Activated T-cell treated with anti-CD3 and anti-CD28 coated beads, Interleukin-2, amount 50 U/mL, for 24 hours (primary cell): ENCODE measurements around the gene SH3PXD2B.
"Not testable (repeated sequence)": the region's sequence is repeated elsewhere in the genome, so short reads cannot be mapped to it uniquely, and the experiment has no call there.

Experiments
- DNase-seq: peaks from one replicate; pipeline ENCODE4 v3.0.0-alpha.2; 2020
- H3K27ac Mint-ChIP-seq: 2 replicates; pipeline ENCODE4 v1.8.0; 2020; ENCODE audit warnings: mild to moderate bottlenecking, mixed read lengths
- H3K27me3 Mint-ChIP-seq: 2 replicates; pipeline ENCODE4 v1.8.0; 2020; ENCODE audit warnings: mixed read lengths
- H3K36me3 Mint-ChIP-seq: 2 replicates; pipeline ENCODE4 v1.8.0; 2020; ENCODE audit warnings: low read depth, mixed read lengths
- H3K4me1 Mint-ChIP-seq: 2 replicates; pipeline ENCODE4 v1.8.0; 2020; ENCODE audit warnings: low read depth, mixed read lengths
- H3K4me3 Mint-ChIP-seq: 2 replicates; pipeline ENCODE4 v1.8.0; 2020; ENCODE audit warnings: mild to moderate bottlenecking, moderate library complexity, mixed read lengths
- H3K9me3 Mint-ChIP-seq: 2 replicates; pipeline ENCODE4 v1.8.0; 2020; ENCODE audit warnings: mixed read lengths

SH3PXD2B gene

DNA sequence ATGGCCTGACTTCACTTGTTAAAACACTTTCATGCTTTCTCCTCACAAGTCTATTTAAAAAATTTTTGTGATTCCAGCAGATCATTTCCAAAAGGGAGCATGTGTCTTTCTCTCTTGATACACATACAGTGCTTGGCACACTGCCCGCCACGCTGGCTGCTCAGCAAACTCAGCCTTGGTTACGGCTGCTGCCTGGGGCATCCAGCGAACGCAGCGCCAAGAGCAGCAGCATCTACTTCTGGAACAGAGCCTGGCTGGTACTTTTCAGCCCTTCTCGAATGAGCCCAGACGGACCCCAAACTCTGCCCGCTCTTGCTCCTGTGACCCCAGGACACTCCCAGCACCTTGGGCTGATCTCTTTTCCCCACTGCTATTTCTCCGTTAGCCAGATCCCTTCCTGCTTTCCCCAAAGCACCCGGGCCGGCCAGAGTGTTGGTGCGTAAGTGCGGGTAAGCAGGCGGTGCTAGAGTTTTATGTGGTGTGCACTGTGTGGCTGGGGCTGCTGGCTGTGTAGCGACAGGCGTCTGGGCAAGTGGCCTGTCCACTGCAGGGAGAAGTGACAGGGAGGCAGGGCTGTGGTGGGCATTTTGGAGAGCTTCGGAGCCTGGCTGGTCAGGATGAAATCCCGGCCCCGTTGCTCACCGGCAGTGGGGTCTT is 73.2 kb downstream of the SH3PXD2B start:
- Mint-ChIP-seq H3K9me3 (no peaks in the 10 kb centered on the region), H3K4me1 (no peaks in the 10 kb centered on the region), H3K27ac (no peak overlapping the region), H3K27me3 (no peaks in the 10 kb centered on the region), H3K4me3 (no peak overlapping the region), H3K36me3 (no peaks in the 10 kb centered on the region)
- DNase-seq: no peak

DNA sequence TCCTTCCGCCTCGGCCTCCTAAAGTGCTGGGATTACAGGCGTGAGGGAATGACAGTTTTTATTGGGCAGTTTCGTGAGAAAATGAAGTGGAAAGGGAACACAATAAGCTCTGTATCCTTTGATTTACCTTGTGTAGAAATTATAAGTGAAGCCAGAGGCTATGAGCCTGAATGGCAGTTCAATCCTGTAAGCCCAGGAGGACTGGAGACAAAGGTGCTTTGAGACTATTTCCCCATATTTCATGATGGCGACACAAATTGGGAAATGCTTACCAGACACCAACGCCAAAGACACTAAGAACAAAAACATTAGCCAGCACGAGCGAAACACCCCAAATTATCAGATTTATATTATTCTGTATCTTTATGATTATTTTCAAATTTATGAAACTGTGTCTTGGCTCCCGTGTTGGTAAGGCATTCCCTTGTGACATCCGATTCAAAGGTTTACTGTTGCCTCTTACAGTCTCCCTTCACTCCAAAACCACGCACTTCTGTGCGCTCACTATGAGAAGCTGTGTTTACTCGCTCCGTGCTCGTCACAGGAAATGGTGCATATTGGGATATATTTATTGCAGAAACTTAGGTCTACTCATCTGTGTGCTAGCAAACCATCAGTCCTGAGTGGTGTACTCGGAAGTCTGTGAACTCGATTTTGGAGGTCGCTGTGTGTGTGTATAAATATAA is 73.9 kb downstream of the SH3PXD2B start:
- Mint-ChIP-seq H3K4me1 (no peaks in the 10 kb centered on the region), H3K27ac (no peak overlapping the region), H3K4me3 (no peak overlapping the region), H3K27me3 (no peaks in the 10 kb centered on the region), H3K9me3 (no peaks in the 10 kb centered on the region), H3K36me3 (no peaks in the 10 kb centered on the region)
- DNase-seq: no peak

DNA sequence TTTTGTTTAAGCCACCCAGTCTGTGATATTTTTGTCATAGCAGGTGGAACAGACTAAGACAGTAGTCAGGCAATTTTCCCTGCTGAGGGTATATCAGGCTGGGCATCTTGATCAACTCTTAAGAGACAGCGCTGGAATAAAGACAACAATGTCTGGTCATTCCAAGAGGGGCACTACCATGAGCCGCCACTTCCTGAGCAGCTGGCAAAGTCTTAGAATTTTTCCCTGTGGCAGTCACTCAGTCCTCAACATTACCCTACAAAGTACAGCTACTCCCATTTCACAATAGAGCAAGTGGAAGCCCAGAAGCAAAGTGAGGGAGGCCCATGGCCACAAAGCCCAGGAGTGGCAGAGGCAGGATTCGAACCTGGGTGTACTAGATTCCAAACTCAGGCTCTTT is 74.8 kb downstream of the SH3PXD2B start:
- Mint-ChIP-seq H3K36me3 (no peaks in the 10 kb centered on the region), H3K9me3 (no peaks in the 10 kb centered on the region), H3K27ac (no peak overlapping the region), H3K4me1 (no peaks in the 10 kb centered on the region), H3K27me3 (no peaks in the 10 kb centered on the region), H3K4me3 (no peak overlapping the region)
- no peak for DNase-seq

DNA sequence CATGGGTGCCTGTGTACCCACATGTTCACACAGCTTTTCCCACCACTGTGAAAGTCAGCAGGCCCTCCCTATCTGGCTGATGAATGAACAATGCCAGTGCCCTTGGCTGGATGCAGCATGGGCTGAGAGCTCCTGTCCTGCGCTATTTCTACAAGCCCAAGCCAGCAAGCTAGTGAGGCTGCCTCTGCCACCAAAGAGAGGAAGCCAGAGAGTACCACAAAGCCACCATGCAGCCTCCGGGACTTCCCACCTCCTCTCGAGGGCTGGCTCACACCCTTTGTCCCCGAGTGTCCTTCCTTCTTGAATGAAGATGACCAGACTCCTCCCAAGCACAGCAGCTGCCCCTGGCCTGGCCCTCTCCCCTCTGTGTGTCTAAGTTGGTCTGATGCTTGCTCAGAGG is 76.5 kb downstream of the SH3PXD2B start:
- H3K27me3 Mint-ChIP-seq: no peaks in the 10 kb centered on the region
- no peak overlapping the region for H3K27ac Mint-ChIP-seq
- H3K36me3 Mint-ChIP-seq: no peaks in the 10 kb centered on the region
- DNase-seq: no peak
- H3K9me3 Mint-ChIP-seq: no peaks in the 10 kb centered on the region
- no peak overlapping the region for H3K4me3 Mint-ChIP-seq
- no peaks in the 10 kb centered on the region for H3K4me1 Mint-ChIP-seq

DNA sequence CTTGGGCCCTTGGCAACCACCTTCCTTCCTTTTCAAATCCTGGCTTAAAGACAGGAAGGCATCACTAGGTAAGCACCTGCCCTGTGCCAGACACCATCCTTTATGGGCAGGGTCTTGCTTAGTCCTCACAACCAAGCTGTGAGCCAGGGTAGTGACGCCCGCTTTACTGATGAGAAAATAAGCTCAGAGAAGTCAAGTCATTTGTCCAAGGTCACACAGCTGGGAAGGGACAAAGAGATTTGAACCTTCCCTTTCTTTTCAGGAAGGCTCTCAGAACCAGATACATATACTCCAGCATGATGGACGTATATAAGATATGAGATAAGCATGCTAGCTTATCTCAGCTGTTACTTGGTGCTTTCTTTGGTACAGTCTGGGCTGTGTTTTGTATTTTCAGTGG is 76.9 kb downstream of the SH3PXD2B start:
- DNase-seq: no peak
- H3K27ac Mint-ChIP-seq: no peak overlapping the region

DNA sequence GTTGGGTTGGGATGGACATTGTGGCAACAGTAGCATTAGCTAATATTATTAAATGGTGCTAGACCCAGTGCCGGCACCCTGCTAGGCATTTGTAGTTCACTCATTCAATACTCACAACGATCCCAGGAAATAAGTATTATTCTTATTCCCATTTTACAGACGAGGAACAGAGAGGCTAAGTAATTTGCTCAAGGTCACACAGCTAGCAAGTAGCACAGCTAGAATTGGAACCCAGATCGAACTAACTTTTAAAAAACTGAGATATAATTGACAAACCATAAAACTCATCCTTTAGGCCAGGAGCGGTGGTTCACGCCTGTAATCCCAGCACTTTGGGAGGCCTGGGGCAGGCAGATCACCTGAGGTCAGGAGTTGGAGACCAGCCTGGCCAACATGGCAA is 79.5 kb downstream of the SH3PXD2B start:
- Mint-ChIP-seq H3K27ac (no peak overlapping the region), H3K4me1 (no peaks in the 10 kb centered on the region), H3K36me3 (peaks cover 2% of the 10 kb centered on the region), H3K9me3 (peaks cover 16% of the 10 kb centered on the region), H3K4me3 (no peak overlapping the region), H3K27me3 (peaks cover 12% of the 10 kb centered on the region)
- DNase-seq: no peak

More for the DNA sequence above, 76.9 kb downstream of the SH3PXD2B start:
- Mint-ChIP-seq H3K27me3 (no peaks in the 10 kb centered on the region), H3K9me3 (no peaks in the 10 kb centered on the region), H3K4me3 (no peak overlapping the region), H3K4me1 (no peaks in the 10 kb centered on the region), H3K36me3 (no peaks in the 10 kb centered on the region)

DNA sequence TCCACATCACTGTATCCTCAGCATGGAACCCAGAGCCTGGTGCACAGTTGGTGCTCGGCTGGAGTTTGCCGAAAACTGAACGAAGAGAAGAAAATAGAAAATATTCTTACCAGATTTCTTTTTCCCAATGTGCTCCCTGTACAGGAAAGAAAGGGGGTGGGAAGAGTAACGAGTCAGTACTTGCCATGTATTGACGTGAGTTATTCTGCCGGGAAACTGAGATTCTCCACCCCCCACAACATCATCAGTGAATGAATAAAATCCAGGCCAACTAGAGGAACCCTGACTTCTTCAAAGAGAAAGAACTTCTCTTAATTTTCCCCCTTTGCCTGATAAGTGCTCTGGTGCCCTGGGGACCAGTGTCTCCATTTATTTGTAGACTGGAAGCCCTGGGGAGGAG is 80.6 kb downstream of the SH3PXD2B start:
- Mint-ChIP-seq H3K36me3 (peaks cover 2% of the 10 kb centered on the region), H3K4me3 (no peak overlapping the region), H3K9me3 (peaks cover 16% of the 10 kb centered on the region), H3K27me3 (peaks cover 12% of the 10 kb centered on the region), H3K4me1 (no peaks in the 10 kb centered on the region), H3K27ac (no peak overlapping the region)
- no peak for DNase-seq

DNA sequence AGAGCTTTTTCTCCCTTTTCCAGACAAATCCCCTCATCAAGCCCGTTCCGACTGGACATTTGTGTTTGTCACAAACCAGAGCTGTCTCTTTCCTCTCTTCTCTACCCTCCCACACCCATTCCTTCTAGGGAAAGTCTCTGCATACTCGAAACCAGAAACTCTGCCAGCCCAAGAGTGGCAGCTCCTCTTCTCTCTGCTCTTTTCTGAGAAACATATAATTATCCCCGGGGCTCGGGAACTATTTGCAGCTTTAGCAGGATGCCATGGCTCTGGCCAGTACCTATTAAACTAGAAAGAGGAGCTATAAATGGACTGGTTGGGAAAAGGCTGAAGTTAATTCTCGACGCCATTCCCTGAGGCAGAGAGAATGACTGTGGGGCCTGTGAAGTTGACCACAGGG is 82.6 kb downstream of the SH3PXD2B start:
- no peak overlapping the region for H3K4me3 Mint-ChIP-seq
- no peak overlapping the region for H3K27ac Mint-ChIP-seq
- no peaks in the 10 kb centered on the region for H3K4me1 Mint-ChIP-seq
- H3K36me3 Mint-ChIP-seq: peaks cover 2% of the 10 kb centered on the region
- H3K9me3 Mint-ChIP-seq: peaks cover 16% of the 10 kb centered on the region
- DNase-seq: no peak
- H3K27me3 Mint-ChIP-seq: peaks cover 12% of the 10 kb centered on the region

DNA sequence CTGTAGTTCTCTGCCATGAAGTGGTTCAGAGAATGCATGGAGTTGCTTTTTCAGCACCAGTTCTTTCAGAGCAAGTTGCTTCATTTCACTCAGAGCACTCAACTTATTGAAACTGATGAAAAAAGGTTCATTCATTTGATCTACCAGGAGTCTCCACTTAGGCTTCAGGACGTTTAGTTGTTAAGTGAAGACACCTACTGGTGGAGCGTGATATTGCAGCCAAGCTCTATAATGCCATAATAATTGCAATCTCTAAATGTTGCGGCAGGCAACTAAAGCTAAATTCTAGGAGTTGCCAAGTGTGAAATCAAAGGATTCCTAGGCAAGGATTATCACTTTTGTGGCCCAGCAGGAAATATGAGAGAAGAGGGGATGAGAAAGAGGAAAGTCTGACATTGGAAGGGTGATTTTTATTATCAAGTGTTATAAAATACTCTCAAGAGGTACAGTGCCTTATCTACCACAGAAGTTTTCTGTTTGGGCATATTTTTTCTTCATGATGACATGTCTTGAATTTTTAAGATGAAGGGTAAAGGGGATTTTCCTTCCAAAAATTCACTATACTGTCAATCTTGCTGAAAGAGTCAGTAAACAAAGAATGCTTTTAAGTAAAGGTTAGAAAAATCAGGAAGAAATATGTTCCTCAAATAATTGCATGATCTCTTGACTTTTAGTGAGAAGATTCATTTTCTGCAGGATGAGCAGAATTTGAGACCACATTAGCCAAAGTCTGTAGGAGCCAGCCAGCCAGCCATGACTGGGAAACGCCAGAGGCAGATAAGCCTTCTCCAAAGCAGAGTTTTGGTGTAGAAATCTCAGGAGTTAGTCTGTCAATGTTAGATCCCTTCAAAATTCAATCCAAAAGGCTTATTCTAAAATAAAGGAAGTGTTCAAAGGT is 83.4 kb downstream of the SH3PXD2B start:
- no peak for DNase-seq
- no peak overlapping the region for H3K27ac Mint-ChIP-seq
- H3K9me3 Mint-ChIP-seq: peaks cover 16% of the 10 kb centered on the region
- H3K27me3 Mint-ChIP-seq: peaks cover 12% of the 10 kb centered on the region
- H3K4me3 Mint-ChIP-seq: no peak overlapping the region
- no peaks in the 10 kb centered on the region for H3K4me1 Mint-ChIP-seq
- H3K36me3 Mint-ChIP-seq: peaks cover 2% of the 10 kb centered on the region

DNA sequence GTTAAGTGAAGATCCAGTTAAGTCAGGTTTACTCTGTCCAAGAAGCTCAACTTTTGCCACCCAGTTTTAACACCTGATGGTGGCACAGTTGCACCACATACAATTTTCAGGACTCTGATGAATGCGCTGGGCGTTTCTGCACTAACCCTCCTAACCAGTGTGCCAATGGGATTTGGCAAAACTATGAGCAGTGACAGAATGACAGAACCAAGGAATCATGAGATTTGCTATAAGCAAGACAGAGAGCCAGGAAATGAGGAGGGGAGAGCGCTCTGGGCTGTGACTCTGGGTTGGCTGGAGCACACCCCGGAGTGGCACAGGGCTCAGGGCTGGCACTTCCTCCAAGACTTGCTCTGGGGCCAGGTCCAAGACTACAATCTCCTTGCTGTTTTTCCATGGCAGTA is 84.1 kb downstream of the SH3PXD2B start:
- Mint-ChIP-seq H3K9me3 (peaks cover 16% of the 10 kb centered on the region), H3K27me3 (peaks cover 12% of the 10 kb centered on the region), H3K36me3 (peaks cover 2% of the 10 kb centered on the region), H3K27ac (no peak overlapping the region), H3K4me1 (no peaks in the 10 kb centered on the region), H3K4me3 (no peak overlapping the region)
- DNase-seq: no peak

DNA sequence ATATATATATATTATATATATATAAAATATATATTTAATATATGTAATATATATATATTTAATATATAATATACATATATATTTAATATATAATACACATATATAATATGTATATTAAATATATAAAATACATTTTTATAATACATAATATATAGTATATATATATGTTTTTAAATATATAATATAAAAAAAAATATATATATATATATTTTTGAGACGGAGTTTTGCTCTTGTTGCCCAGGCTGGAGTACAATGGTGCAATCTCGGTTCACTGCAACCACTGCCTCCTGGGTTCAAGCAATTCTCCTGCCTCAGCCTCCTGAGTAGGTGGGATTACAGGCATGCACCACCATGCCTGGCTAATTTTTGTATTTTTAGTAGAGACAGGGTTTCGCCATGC is 85.6 kb downstream of the SH3PXD2B start:
- H3K27ac Mint-ChIP-seq, H3K4me1 Mint-ChIP-seq, DNase-seq, H3K36me3 Mint-ChIP-seq, H3K4me3 Mint-ChIP-seq: not testable (repeated sequence)
- peaks cover 12% of the 10 kb centered on the region for H3K27me3 Mint-ChIP-seq
- H3K9me3 Mint-ChIP-seq: peaks cover 16% of the 10 kb centered on the region

DNA sequence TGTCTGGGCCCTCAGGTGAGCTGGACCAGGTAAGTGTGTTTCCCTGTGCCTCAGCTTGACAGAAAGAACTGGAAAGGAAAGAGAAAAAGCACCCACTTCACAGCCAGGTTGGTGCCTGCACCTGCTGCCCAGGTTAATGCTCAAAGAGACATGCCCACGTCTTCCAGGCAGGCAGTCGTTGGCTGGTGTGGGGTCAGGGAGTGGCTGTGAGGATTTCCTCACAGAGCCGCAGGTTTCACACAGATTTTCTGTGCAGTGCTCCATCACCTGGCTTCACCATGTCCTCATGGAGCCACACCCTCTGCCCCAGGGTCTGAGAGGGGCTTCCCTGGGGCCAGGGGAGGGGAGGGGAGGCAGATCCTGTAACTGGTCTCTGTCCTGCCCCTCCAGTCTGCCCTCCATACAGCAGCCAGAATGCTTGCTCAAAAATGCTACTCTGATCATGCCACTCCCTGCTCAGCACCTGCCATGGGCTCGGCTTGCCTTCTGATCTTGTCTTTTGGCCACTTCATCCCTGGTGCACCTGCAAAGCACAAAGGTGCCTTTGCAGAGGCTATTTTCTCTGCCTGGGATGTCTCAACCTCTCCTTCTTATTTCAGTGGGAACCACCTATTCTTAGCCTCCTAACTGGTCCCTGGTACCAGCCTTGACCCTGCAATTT is 88.2 kb downstream of the SH3PXD2B start:
- Mint-ChIP-seq H3K36me3 (no peaks in the 10 kb centered on the region), H3K4me3 (no peak overlapping the region), H3K27ac (no peak overlapping the region), H3K4me1 (peaks cover 8% of the 10 kb centered on the region), H3K9me3 (peaks cover 6% of the 10 kb centered on the region), H3K27me3 (peaks cover 2% of the 10 kb centered on the region)
- no peak for DNase-seq

DNA sequence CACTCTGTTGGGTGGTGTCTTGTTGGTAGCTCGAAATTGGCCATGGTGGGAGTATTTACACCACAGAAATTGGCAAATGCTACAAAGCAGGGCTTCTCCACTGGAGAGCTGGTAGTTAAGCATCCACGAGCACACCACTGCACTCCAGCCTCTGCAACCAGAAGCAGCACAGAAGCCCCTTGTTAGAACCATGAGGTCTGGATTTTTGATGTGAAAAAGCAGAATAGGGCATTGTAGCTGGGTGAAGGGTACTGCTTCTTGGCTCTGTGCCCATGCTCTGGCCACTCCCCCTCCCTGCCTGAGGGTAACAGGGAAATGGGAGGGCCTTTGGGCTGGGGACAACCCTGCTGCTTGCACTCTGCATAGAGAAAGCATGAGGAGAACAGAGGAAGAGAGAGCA is 89.6 kb downstream of the SH3PXD2B start:
- H3K36me3 Mint-ChIP-seq: no peaks in the 10 kb centered on the region
- no peaks in the 10 kb centered on the region for H3K9me3 Mint-ChIP-seq
- H3K27ac Mint-ChIP-seq: no peak overlapping the region
- no peaks in the 10 kb centered on the region for H3K27me3 Mint-ChIP-seq
- H3K4me3 Mint-ChIP-seq: no peak overlapping the region
- peaks cover 9% of the 10 kb centered on the region for H3K4me1 Mint-ChIP-seq
- no peak for DNase-seq

DNA sequence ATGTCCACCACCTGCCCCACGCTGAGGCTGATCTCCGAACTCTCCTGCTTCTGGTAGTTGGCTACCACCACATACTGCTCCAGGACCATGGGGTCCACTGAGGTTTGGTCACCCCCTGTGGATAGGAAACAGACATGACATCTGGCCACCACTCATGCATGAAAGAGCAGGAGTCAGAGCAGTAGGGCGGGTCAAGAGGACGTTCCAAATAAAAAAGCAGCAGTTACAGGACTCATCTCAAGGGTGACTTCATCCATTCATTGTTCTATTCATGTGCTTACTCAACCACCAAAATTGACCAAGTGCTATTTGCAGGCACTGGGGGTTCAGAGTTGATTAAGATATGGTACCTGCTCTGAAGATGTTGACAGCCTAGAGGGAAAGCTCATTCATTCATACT is 91.6 kb downstream of the SH3PXD2B start:
- H3K27me3 Mint-ChIP-seq: no peaks in the 10 kb centered on the region
- no peak overlapping the region for H3K4me3 Mint-ChIP-seq
- no peaks in the 10 kb centered on the region for H3K9me3 Mint-ChIP-seq
- H3K4me1 Mint-ChIP-seq: peaks cover 9% of the 10 kb centered on the region
- no peak for DNase-seq
- H3K27ac Mint-ChIP-seq: no peak overlapping the region
- H3K36me3 Mint-ChIP-seq: no peaks in the 10 kb centered on the region
